NCI-H82 (cell line): ENCODE data around the gene BRD7.

ENCODE experiments used
- DNase-seq: peaks from one replicate; lab custom pipeline; 2025; lab: John Stamatoyannopoulos, UW

BRD7 gene

DNA sequence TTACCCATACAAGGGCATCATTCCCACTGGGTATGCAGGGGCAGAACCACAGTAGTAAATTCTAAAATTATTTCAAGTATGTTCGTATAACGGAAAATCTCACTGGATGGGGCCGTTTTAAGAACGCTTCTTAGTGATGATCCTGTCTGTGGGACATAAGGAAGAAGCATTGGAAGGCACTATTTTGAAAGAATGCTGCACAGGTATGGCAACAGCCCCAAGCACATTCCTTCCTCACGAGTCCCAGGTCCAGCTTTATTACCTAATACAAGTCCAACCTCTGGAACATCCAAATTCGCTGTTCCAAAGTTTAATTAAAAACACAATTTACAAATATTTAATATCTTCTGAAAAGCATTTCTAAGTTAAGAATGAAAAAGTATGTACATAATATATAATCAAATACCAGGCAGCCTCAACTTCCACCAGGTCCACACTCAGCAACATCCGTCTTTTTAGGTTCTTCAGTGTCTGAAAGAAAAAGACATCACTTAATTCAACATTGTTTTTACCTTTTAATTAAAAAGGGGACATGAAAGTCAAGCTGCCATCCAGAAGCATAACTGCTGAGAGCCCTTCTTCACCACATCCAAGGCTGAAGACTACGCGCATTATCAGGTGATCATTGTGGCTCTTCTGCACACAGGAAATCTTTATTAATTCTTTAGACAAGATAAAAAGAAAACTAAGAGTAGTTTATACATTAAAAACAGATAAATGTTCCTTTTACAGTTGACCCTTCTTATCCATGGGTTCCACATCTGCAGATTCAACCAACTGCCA is 49.8 kb downstream of the BRD7 start:
- DNase-seq, result no peak

DNA sequence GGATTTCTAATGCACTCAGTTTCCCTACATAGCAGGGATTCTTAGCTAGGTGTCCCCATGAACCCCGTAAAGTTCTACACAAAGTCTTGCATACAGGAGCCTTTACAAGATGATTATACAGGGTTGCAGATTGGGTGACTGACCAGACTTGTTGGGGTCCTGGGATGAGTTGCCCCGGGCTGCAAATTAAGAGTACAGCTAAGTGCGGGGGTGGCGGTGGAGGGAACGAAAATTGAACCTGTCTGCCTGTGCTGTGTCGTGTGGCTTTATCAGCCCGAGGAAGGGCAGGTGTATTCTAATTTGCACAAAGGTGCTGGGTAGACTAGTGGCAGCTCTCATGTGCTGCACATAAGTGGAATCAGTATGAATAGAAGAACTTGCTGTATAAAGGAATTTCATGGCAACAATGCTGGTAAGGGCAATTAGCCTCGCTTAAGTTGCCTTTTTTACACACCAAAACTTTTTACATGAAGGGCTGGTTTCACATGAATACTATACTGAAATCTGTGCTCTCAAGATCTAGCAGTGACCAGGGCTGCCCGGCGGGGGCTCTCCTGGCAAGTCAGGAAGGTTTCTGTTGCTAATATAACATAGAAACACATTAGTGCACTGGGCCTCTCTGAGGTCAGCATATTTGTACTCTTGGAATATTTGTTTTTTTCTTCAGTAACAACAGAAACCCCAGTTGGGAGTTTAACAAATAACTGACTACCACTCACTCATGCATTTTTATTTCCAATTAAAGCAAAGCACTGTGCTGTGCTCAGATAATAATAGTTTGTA is 51.7 kb downstream of the BRD7 start:
- DNase-seq, result no peak

- DNase-seq, result no peak
Observed at GRCh38 chr16:50316102-50316847, 52.5 kb downstream of the BRD7 start.

DNA sequence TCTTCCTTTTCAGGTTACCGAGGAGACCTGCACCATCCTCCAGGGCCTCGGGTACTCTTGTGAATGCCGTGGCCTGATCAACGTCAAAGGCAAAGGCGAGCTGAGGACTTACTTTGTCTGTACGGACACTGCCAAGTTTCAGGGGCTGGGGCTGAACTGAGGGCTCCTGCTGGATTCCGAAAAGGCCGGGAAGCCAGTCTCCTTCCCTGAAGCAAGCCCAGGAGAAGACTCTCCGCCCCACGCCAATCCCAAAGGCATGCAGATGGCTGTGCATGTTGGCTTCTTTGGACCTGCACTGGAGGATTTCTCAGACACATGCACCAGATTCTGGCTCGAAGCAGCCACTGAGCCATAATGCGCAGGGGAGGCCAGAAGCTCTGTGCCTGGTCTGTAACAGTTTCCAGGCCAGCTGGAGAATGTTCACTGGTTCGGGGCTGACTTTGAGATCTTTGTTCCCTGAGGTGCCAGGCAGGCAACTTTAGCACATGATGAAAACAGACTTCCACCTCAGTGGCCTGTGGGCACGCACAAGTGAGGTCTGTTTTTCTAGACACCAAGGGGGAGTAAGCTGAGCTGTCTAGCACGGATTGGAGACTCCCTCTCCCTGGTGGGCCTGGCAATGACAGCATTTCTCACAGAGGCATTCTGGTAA is 53.3 kb downstream of the BRD7 start:
- DNase-seq, result no peak

GRCh38 chr16:50314665-50315064 is 54.1 kb downstream of the BRD7 start:
- DNase-seq, result no peak

DNA sequence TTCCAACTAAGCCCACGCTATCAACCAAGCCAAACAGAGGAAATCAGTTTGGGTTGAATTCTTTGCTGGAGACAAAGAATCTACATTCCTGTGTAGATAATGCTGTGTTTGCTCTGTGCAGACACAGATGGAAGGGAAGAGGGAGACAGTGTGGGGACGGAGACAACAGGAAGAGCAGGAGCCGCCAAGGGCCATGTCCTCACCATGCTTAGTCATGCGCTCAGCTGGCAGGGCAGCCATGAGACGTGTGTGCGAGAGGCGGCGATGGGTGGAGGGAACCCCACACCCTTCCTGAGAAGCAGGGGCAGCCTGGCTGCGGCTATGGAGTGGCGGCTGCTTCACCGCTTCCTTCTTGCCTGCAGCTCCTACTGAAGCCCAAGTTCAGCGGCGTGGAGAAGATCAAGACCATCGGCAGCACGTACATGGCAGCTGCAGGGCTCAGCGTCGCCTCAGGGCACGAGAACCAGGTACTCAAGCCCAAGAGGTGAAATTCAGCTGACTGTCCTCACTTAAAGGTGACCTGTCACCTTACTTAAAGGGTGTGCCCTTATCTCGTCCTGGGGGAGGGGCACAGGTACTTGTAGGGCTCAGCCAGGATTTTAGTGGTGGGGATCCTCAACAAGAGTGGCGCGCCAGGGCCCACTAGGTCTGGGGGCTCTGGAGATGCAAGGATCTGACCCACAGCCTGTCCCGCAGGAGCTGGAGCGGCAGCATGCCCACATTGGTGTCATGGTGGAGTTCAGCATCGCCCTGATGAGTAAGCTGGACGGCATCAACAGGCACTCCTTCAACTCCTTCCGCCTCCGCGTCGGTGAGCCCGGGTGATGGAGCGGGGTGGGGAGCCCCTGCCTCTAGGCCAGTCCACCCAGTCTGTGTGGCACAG is 55.0 kb downstream of the BRD7 start:
- no peak for DNase-seq

GRCh38 chr16:50311891-50312501 is 56.8 kb downstream of the BRD7 start:
- DNase-seq, result no peak

- no peak for DNase-seq
Observed at GRCh38 chr16:50311134-50311528, 57.7 kb downstream of the BRD7 start.

GRCh38 chr16:50310308-50311133 is 58.3 kb downstream of the BRD7 start:
- no peak for DNase-seq

DNA sequence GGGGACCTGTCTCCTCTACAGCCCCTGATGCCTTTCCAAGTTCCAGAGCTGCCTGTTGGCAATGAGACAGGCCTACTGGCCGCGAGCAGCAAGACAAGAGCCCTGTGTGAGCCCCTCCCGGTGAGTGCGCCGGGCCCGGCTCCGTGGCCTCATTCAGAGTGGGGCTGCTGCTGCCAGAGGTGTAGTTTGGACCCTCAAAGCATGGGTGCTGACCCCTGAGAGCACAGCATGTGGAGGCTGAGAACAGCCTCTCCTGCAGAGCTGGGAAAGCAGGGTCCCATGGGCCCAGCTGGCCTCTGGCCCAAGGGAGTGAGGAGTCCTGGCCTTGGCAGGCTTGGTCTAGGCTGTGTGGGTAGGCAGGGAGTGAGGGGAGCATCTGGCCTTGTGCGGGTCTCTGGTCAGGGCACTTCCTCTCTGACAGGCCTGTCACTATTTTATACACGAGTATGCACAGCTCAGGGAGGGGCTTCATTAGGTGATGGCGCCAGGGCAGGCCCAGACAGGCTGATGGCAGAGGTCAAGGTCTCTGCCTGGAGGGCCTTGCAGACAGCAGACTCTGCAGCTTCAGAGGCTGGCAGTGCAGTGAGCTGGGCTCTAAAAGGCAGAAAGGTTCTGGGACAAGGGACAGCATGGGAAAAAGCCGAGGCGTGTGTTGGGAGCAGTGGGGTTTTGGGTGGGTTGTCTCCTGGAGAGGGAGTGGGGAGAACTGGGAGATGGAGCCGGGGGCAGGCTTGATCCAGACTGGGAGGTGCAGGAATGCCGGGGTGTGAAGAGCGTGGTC is 59.1 kb downstream of the BRD7 start:
- DNase-seq, result no peak

DNA sequence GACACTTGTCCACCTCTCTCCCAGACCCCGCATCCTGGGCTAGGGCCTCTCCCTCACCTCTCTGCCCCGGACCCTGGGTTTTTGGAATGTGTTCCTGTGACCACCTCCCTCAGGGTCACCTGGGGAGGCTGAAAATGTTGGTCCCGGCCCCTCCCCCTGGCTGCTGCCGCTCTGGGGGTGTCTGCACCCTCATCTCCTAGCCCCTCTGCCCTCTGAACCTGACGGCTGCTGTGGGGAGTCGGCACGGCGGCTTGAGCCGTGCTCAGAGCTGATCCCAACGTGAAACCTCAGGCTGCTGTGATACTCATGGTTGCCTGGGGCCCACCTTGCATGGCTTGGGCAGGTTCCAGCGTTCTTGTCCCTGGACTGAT is 59.6 kb downstream of the BRD7 start:
- DNase-seq, result no peak

DNA sequence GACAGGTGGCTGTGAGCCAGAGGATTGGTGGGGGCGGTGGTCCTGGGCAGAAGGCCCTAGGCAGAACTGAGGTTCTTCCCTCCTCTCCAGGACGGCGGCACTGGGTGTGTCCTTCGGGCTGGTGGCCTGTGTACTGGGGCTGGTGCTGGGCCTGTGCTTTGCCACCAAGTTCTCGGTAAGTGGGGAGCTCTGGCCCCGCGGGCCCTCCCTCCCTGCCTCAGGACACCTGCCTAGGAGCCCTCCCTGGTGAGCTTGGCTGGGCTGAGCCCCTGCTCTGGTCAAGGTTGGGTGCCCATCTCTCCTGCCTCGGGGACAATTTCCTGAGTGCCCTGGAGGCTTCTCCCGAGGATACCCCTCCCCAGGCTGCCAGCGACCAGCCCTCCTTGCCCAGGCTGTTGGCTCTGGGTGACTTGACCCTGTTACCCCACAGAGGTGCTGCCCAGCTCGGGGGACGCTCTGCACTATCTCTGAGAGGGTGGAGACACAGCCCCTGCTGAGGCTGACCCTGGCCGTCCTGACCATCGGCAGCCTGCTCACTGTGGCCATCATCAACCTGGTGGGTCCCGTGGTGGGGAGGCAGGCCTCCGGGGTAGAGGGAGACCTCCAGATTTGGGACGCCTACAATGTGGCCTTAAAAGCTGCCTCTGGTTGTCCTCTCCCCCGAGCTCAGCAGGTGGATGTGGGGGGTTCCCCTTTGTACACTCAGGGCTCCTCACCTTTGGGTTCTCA is 60.4 kb downstream of the BRD7 start:
- DNase-seq, result no peak

DNA sequence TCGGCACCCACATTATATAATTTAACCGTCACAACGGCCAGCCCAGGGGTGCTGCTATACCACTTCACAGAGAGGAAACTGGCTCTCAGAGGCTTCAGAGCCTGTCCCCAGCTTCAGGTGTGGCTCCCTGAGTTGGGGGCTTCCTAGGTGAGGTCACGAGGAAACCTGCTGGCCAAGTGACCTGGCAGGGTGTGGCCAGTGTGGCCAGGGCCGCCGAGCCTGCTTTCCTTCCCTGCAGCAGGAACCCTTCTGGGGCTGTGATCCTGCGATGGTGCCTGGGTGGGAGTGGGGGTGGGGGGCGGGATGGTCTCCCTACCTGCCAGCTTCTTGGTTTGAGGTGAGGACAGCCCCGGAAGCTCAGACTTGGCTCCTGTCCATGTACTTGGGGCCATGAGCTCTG is 62.5 kb downstream of the BRD7 start:
- no peak for DNase-seq

DNA sequence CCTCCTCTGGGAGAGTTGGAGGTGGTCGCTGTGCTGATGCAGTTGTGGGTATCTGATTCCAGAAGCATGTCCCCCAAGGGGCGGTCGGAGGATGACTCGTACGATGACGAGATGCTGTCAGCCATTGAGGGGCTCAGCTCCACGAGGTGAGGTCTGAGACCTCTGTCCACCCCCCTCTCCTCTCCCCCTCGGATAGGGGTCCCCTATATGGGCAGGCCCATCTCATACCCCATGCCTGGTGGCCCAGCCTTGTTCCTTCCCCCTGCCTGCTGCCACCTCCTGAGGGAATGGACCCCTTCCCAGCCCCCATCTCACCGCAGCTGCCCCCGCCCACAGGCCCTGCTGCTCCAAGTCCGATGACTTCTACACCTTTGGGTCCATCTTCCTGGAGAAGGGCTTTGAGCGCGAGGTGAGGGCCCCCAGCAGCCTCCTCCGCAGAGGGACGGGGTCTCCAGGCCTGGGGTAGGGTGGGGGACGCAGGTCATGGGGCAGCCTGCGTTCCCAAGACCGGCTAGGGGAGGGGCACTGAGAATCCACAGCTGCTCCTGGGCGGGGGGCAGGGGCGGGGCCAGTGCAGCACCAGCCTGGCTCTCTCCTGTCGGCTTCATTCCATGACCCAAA is 63.2 kb downstream of the BRD7 start:
- DNase-seq, result no peak

- DNase-seq, result no peak
Observed at GRCh38 chr16:50304467-50305440, 64.0 kb downstream of the BRD7 start.

DNA sequence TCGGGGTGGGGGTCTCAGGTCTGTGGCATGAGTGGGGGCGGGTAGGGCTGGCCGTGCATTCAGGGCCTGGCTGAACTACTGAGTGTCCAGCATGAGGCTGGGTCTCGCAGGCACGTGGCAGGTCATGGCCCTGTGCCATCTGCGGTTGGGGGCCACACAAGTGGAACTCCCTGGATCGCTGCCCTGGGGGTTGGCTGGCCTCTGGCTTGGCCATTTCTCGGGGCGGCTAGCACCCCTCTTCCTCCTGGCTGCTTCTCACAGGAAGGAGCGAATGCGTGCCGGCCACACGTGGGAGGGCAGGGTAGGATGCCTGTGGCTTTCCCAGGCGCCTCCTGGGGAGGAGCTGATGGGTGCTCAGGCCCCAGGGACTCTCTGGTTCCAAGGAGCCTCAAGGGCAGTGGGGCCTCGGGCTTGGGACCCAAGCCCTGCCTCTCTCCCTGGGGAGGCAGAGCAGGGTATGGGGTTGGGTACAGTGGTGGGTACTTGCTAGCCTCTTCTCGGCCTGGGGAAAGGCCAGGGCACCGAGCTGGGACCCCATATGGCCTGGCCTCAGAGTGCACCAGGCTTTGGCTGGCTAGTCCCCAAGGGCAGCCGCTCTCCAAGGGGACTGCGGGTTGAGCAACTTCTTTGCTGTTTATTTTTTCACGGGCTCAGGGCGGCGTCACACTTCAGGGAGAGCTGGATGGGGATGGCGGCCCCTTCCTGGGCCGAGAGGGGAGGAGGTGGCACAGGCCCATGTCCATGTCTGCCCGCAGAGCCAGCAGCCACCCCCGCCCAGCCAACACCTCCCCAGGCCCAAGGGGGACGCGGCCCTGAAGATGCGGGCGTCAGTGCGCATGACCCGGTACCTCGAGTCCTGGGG is 65.0 kb downstream of the BRD7 start:
- no peak for DNase-seq
